Measurements from ENCODE around the gene MTHFD1. TPM values are rescaled to one million over a fixed set of nuclear protein-coding genes. Genes with fewer than 3 reads are reported as not detected.
A peak's percentile ranks its signal among the peaks of the same experiment; 100 is the strongest.

Gene MTHFD1
- total and polyA plus RNA-seq, 9 of the 15 experiments (the other 6 are each of a cell fraction or from before 2014, with no cell fraction given), result 66.7 to 158 (median 90.9) TPM

GRCh38 chr14:64387782-64388532 lies at the start of gene MTHFD1 (continued):
- TF ChIP-seq ZEB2 (IDR thresholded peaks at IDR 0.05) (no peak), PCBP2 (IDR thresholded peaks at IDR 0.05; ENCODE audit: low read depth, low read length, poor library complexity, severe bottlenecking) (no peak), SETDB1 (IDR thresholded peaks at IDR 0.05; ENCODE audit: low read length) (no peak), E2F1 (CRISPR knock-in tag; IDR thresholded peaks at IDR 0.05) (peak; percentile 88), ZKSCAN3 (CRISPR knock-in tag; IDR thresholded peaks at IDR 0.05) (no peak), SMAD4 (CRISPR knock-in tag; conservative IDR thresholded peaks at IDR 0.05) (no peak), HNRNPLL (IDR thresholded peaks at IDR 0.05; ENCODE audit: low read depth, low read length, poor library complexity, severe bottlenecking) (peak; percentile 56), HCFC1 (IDR thresholded peaks at IDR 0.05; ENCODE audit: low read depth, low read length) (no peak), ZNF212 (CRISPR knock-in tag; IDR thresholded peaks at IDR 0.05) (no peak), POLR2H (tag; IDR thresholded peaks at IDR 0.05; ENCODE audit: low read depth) (peak; percentile 73), NR3C1 (CRISPR knock-in tag; IDR thresholded peaks at IDR 0.05) (no peak), MYBL2 (IDR thresholded peaks at IDR 0.05; ENCODE audit: low read depth) (no peak), MYBL2 (CRISPR knock-in tag; IDR thresholded peaks at IDR 0.05; ENCODE audit: borderline replicate concordance) (no peak), FOSL1 (tag; conservative IDR thresholded peaks at IDR 0.05) (no peak), ZNF175 (CRISPR knock-in tag; IDR thresholded peaks at IDR 0.05; ENCODE audit: low read depth) (no peak), ZNF655 (CRISPR knock-in tag; IDR thresholded peaks at IDR 0.05) (no peak), KLF13 (tag; IDR thresholded peaks at IDR 0.05; ENCODE audit: borderline replicate concordance, low read depth) (no peak), MTF1 (CRISPR knock-in tag; IDR thresholded peaks at IDR 0.05; ENCODE audit: borderline replicate concordance) (no peak), NCOA1 (IDR thresholded peaks at IDR 0.05; ENCODE audit: low read depth) (no peak), MEF2D (tag; conservative IDR thresholded peaks at IDR 0.05; ENCODE audit: low read depth) (no peak), POLR3G (IDR thresholded peaks at IDR 0.05; ENCODE audit: extremely low read depth, insufficient read length, insufficient replicate concordance) (no peak), BRF2 (IDR thresholded peaks at IDR 0.05; ENCODE audit: borderline replicate concordance, insufficient read depth, insufficient read length) (no peak), NCOA4 (IDR thresholded peaks at IDR 0.05; ENCODE audit: partially characterized antibody) (no peak), HDGF (IDR thresholded peaks at IDR 0.05) (no peak), MXD1 (CRISPR knock-in tag; IDR thresholded peaks at IDR 0.05; ENCODE audit: borderline replicate concordance, poor library complexity, severe bottlenecking) (peak; percentile 77)
